ENCODE measurements around the gene PIP5K1C. TPM values are rescaled to one million over a fixed set of nuclear protein-coding genes. Genes with fewer than 3 reads are reported as not detected.

PIP5K1C gene
- total RNA-seq, 1 experiment from 2014 or later, result 34.0 TPM

GRCh38 chr19:3664879-3665642 lies 35.2 kb downstream of the PIP5K1C start:
- Mint-ChIP-seq H3K4me1 (no peaks in the 10 kb centered on the region), H3K9me3 (no peaks in the 10 kb centered on the region), H3K27me3 (ENCODE audit: low read depth) (no peaks in the 10 kb centered on the region), H3K27ac (no peak overlapping the region), H3K4me3 (no peak overlapping the region), H3K36me3 (peaks cover 17% of the 10 kb centered on the region)
- no peak for DNase-seq (ENCODE audit: low spot score)
- ChIA-PET POLR2A (no interaction called here), CTCF (interaction anchor here (0.5 to 4.2 kb wide), 8 partner anchors 10 to 347 kb away, joined by 3 to 22 read pairs (median 4); partner anchors contain the start of gene PIP5K1C)
- ATAC-seq, result no peak
- TF ChIP-seq E2F4 (CRISPR knock-in tag; IDR thresholded peaks at IDR 0.05; ENCODE audit: borderline replicate concordance, low read depth) (no peak), MLX (CRISPR knock-in tag; IDR thresholded peaks at IDR 0.05) (no peak), NR1H2 (CRISPR knock-in tag; IDR thresholded peaks at IDR 0.05) (no peak), TCF7 (CRISPR knock-in tag; IDR thresholded peaks at IDR 0.05; ENCODE audit: low read depth) (no peak), TEAD1 (CRISPR knock-in tag; IDR thresholded peaks at IDR 0.05) (no peak), TP53 (CRISPR knock-in tag; IDR thresholded peaks at IDR 0.05) (no peak), E2F5 (CRISPR knock-in tag; IDR thresholded peaks at IDR 0.05) (no peak), MAX (CRISPR knock-in tag; IDR thresholded peaks at IDR 0.05) (no peak), AR (CRISPR knock-in tag; IDR thresholded peaks at IDR 0.05) (no peak)

- POLR2A ChIA-PET, result no interaction called here
- H3K9me3 Mint-ChIP-seq, result no peaks in the 10 kb centered on the region
- DNase-seq (ENCODE audit: low spot score), result no peak
- TF ChIP-seq RELA (CRISPR knock-in tag; IDR thresholded peaks at IDR 0.05; ENCODE audit: borderline replicate concordance) (no peak), ELF4 (CRISPR knock-in tag; IDR thresholded peaks at IDR 0.05; ENCODE audit: low read depth) (no peak), JAZF1 (CRISPR knock-in tag; IDR thresholded peaks at IDR 0.05) (no peak), AR (CRISPR knock-in tag; IDR thresholded peaks at IDR 0.05) (no peak), MAX (CRISPR knock-in tag; IDR thresholded peaks at IDR 0.05) (no peak)
- no peak for ATAC-seq
- no peaks in the 10 kb centered on the region for H3K4me1 Mint-ChIP-seq
- peaks cover 17% of the 10 kb centered on the region for H3K36me3 Mint-ChIP-seq
- H3K27ac Mint-ChIP-seq, result no peak overlapping the region
- CTCF ChIA-PET, result no interaction called here
- H3K4me3 Mint-ChIP-seq, result no peak overlapping the region
- no peaks in the 10 kb centered on the region for H3K27me3 Mint-ChIP-seq (ENCODE audit: low read depth)
Measured at GRCh38 chr19:3663838-3664237, 36.4 kb downstream of the PIP5K1C start.
